CD4-positive, alpha-beta T cell (primary cell): ENCODE data around the gene SOD2. TPM values are rescaled to one million over a fixed set of nuclear protein-coding genes. Genes with fewer than 3 reads are reported as not detected.

Source experiments
- ATAC-seq: fragments of 200-7000 bp; cut with Tn5 transposase; one replicate; pipeline ENCODE4 v1.10.0; 2022; ENCODE audit warnings: mild to moderate bottlenecking; ENCODE audit not compliant: poor library complexity
- CTCF ChIA-PET: fragments of 350-600 bp; sonication (Branson Sonifier 250); formaldehyde crosslinking; loops from one replicate; lab custom pipeline; 2021; ENCODE audit warnings: antibody characterized with exemption, inconsistent platforms; lab: Charles Lee
- POLR2A ChIA-PET: fragments of 350-600 bp; sonication (Branson Sonifier 250); formaldehyde crosslinking; loops from one replicate; lab custom pipeline; 2021; ENCODE audit warnings: antibody characterized with exemption, inconsistent platforms; lab: Charles Lee
- DNase-seq, 14 experiments: peaks; one replicate each; pipeline ENCODE4 v3.0.0-alpha.2; 2013 to 2020; ENCODE audit warnings: mixed read lengths in 2 of 14
- H3K27ac ChIP-seq, 2 donors: one replicate each; pipeline versions ENCODE4 v1.5.1 to v1.7.0; 2013; ENCODE audit warnings: low read length in 2 of 2, low read depth in 1 of 2, mild to moderate bottlenecking in 1 of 2
- H3K27me3 ChIP-seq, 2 experiments: 1 replicate in 1 of 2; 2 replicates in 1 of 2; pipeline versions ENCODE4 v1.6.1 to v1.7.0; 2013; ENCODE audit warnings: low read length in 2 of 2, control low read depth in 1 of 2, mild to moderate bottlenecking in 1 of 2, moderate library complexity in 1 of 2; ENCODE audit not compliant: insufficient read depth in 2 of 2, control insufficient read depth in 1 of 2
- H3K36me3 ChIP-seq: one replicate; pipeline ENCODE4 v1.6.1; 2013; ENCODE audit warnings: low read length, control low read depth; ENCODE audit not compliant: insufficient read depth
- H3K4me1 ChIP-seq: one replicate; pipeline ENCODE4 v1.6.1; 2013; ENCODE audit warnings: low read length, control low read depth; ENCODE audit not compliant: insufficient read depth
- H3K4me3 ChIP-seq: one replicate; pipeline ENCODE4 v1.5.1; 2013; ENCODE audit warnings: mild to moderate bottlenecking, low read length, moderate library complexity
- H3K9me3 ChIP-seq, 2 experiments: 1 replicate in 1 of 2; 2 replicates in 1 of 2; pipeline versions ENCODE4 v1.6.1 to v1.7.0; 2013; ENCODE audit warnings: low read length in 2 of 2, mild to moderate bottlenecking in 2 of 2, control low read depth in 1 of 2, moderate library complexity in 1 of 2; ENCODE audit not compliant: control insufficient read depth in 1 of 2, insufficient read depth in 1 of 2
- H3K27ac Mint-ChIP-seq: one replicate; pipeline ENCODE4 v1.8.0; 2020; ENCODE audit warnings: mixed read lengths
- H3K27me3 Mint-ChIP-seq: one replicate; pipeline ENCODE4 v1.8.0; 2021; ENCODE audit warnings: mixed read lengths
- H3K36me3 Mint-ChIP-seq: one replicate; pipeline ENCODE4 v1.8.0; 2021; ENCODE audit warnings: low read depth, mixed read lengths
- H3K4me1 Mint-ChIP-seq: one replicate; pipeline ENCODE4 v1.8.0; 2021; ENCODE audit warnings: low read depth, mixed read lengths
- H3K4me3 Mint-ChIP-seq: one replicate; pipeline ENCODE4 v1.8.0; 2020; ENCODE audit warnings: mild to moderate bottlenecking, mixed read lengths
- H3K9me3 Mint-ChIP-seq: one replicate; pipeline ENCODE4 v1.8.0; 2020; ENCODE audit warnings: mixed read lengths
- CTCF ChIP-seq: fragments of 200-600 bp; IDR thresholded peaks from one replicate; pipeline ENCODE4 v1.8.0; 2022; ENCODE audit warnings: antibody characterized with exemption, mild to moderate bottlenecking
- intact Hi-C, 2 experiments: fragments of 100-400 bp; cut with DNase I in 1 of 2; cut with micrococcal nuclease in 1 of 2; formaldehyde crosslinking; loops; one replicate each; pipeline versions ENCODE4 v1.15.1 to v1.9.0; 2023 to 2025; cut with DNase I, micrococcal nuclease
- total RNA-seq, 174 experiments: library from RNA in 2 of 174; stranded (reverse) in 2 of 174; gene quantifications; one replicate each; pipeline ENCODE4 v1.2.3 and lab custom pipeline; 2021 to 2026

The SOD2 gene
- total RNA-seq, 2 experiments from 2014 or later: 182 to 195 TPM

DNA sequence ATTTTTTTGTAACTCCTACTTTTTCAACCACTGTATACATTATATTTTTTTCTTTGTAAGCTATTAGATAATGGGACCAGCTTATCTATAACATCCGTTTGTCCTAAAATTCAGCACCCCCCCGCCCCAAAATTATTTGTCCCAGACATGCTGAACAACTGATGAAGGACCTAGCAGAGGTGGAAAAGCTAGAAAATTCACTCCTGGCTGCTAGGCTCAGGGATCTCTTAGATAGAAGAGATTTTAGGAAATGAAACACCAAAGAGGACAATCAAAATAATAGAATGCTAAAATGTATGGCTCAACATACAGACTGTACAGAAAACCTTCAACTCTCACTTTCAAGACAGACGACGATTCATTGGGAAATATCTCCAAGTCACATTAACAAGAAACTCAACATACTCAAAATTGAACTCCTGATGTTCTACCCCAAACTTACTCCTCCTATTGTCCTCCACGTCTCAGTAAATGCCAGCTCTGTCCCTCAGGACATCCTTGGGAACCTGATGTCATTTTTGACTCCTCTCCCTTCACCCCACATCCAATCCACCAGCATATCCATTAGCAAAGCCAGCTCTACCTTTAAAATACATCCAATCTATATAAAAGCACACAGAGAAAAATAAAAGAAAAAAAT lies 4.7 kb downstream of the SOD2 start:
- Histone ChIP-seq H3K4me1 (peaks cover 30% of the 10 kb centered on the region), H3K4me3 (no peak overlapping the region), H3K36me3 (peaks cover 60% of the 10 kb centered on the region), H3K27me3 (no peaks in the 10 kb centered on the region), H3K9me3 (no peaks in the 10 kb centered on the region), H3K27ac (no peak overlapping the region)
- no peak for ATAC-seq
- peaks cover 74% of the 10 kb centered on the region for H3K36me3 Mint-ChIP-seq
- intact Hi-C loops: no loop called here
- ChIA-PET CTCF (interaction anchor here (1.4 kb wide), 1 partner anchor 10 kb away, joined by 4 read pairs; no protein-coding TSS in a partner anchor), POLR2A (interaction anchor here (1.6 kb wide), 1 partner anchor 38 kb away, joined by 5 read pairs; no protein-coding TSS in a partner anchor)
- no peak for TF ChIP-seq CTCF
- H3K9me3 Mint-ChIP-seq: no peaks in the 10 kb centered on the region
- no peak for DNase-seq
- peak overlapping the region; percentile 50 for H3K4me3 Mint-ChIP-seq
- peak overlapping the region; percentile 0 for H3K27ac Mint-ChIP-seq
- H3K27me3 Mint-ChIP-seq: no peaks in the 10 kb centered on the region
- H3K4me1 Mint-ChIP-seq: peaks cover 50% of the 10 kb centered on the region

- CTCF ChIA-PET: no interaction called here
Observed at GRCh38 chr6:159687341-159687740, 5.7 kb downstream of the SOD2 start.

DNA sequence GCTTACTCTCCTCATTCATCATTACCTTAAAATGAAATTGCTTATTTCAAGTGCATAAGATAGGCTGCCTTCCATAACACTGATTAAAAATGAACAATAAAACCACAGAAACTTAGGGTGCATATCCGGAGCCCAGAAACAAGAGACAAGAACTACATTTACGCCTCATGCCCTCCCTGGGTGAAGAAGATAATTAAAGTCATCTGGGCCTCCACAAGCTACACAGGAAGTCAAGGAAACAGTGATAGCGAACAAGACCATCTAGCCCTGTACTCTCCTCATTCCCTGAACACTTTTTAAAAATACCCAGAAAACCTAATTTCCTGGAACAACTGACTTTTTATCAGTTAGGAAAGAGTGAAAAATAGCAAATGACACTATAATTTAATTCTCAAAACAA lies 6.3 kb downstream of the SOD2 start:
- DNase-seq (no peak), ATAC-seq (no peak)
- H3K4me1 Mint-ChIP-seq: peaks cover 45% of the 10 kb centered on the region
- CTCF ChIA-PET: no interaction called here
- H3K27me3 Mint-ChIP-seq: no peaks in the 10 kb centered on the region
- Histone ChIP-seq H3K4me3 (no peak overlapping the region), H3K36me3 (peaks cover 76% of the 10 kb centered on the region), H3K27ac (no peak overlapping the region), H3K4me1 (peaks cover 22% of the 10 kb centered on the region), H3K27me3 (no peaks in the 10 kb centered on the region), H3K9me3 (no peaks in the 10 kb centered on the region)
- intact Hi-C loops: no loop called here
- no peak overlapping the region for H3K27ac Mint-ChIP-seq
- TF ChIP-seq CTCF: no peak
- POLR2A ChIA-PET: no interaction called here
- no peaks in the 10 kb centered on the region for H3K9me3 Mint-ChIP-seq
- H3K36me3 Mint-ChIP-seq: peaks cover 80% of the 10 kb centered on the region
- H3K4me3 Mint-ChIP-seq: no peak overlapping the region

More at GRCh38 chr6:159687341-159687740, 5.7 kb downstream of the SOD2 start:
- POLR2A ChIA-PET: no interaction called here
- H3K27ac Mint-ChIP-seq: no peak overlapping the region
- H3K4me1 Mint-ChIP-seq: peaks cover 48% of the 10 kb centered on the region
- H3K4me3 ChIP-seq: no peak overlapping the region
- DNase-seq (no peak), ATAC-seq (no peak)
- no peak for TF ChIP-seq CTCF
- no peaks in the 10 kb centered on the region for H3K9me3 ChIP-seq
- H3K4me1 ChIP-seq: peaks cover 28% of the 10 kb centered on the region
- H3K36me3 Mint-ChIP-seq: peaks cover 79% of the 10 kb centered on the region
- no peak overlapping the region for H3K4me3 Mint-ChIP-seq
- H3K9me3 Mint-ChIP-seq: no peaks in the 10 kb centered on the region
- no peaks in the 10 kb centered on the region for H3K27me3 Mint-ChIP-seq
- H3K36me3 ChIP-seq: peaks cover 70% of the 10 kb centered on the region
- intact Hi-C loops: no loop called here
- no peaks in the 10 kb centered on the region for H3K27me3 ChIP-seq
- no peak overlapping the region for H3K27ac ChIP-seq
